Vagina (tissue), 2 donors: ENCODE results near the gene CRELD2.

ENCODE experiments used
- POLR2A ChIP-seq, 2 donors: fragments of 450-650 bp; IDR thresholded peaks; one replicate each; pipeline ENCODE4 v1.6.1; 2017; ENCODE audit warnings: antibody characterized with exemption in 2 of 2, mild to moderate bottlenecking in 2 of 2, moderate library complexity in 2 of 2
- POLR2AphosphoS5 ChIP-seq, 2 donors: sonication (generic); formaldehyde crosslinking; IDR thresholded peaks; one replicate each; pipeline ENCODE4 v1.9.0; 2017; ENCODE audit warnings: antibody characterized with exemption in 2 of 2, mild to moderate bottlenecking in 2 of 2, low read depth in 1 of 2; ENCODE audit not compliant: insufficient read depth in 1 of 2
- TF ChIP-seq, protein P1 (sequence below), 3 experiments: fragments of 450-650 bp in 2 of 3; fragments of 200-600 bp in 1 of 3; sonication (generic) in 1 of 3; IDR thresholded peaks; one replicate each; pipeline ENCODE4 v1.5.1; 2017 to 2019; ENCODE audit warnings: antibody characterized with exemption in 3 of 3, mild to moderate bottlenecking in 2 of 3, moderate library complexity in 2 of 3

DNA sequence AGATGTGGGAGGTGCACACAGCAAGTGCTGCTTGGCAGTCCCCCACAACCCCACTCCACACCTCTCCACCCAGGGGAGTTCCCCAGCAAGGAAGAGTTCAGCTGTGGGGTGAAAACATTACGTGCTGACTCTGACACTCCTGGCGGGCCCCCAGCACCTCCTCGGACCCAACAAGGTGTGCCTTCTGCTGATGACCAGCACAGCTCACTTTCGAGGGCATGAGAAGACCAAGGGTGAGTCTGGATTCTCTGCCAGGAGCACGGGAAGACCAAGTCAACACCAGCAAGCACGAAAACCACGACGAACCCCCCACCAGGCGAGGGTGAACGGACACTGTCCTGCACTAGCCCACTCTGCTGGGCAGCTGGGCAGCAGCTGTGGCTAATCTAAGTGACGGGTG lies 1.6 kb upstream of the CRELD2 start:
- TF ChIP-seq, protein P1, sequence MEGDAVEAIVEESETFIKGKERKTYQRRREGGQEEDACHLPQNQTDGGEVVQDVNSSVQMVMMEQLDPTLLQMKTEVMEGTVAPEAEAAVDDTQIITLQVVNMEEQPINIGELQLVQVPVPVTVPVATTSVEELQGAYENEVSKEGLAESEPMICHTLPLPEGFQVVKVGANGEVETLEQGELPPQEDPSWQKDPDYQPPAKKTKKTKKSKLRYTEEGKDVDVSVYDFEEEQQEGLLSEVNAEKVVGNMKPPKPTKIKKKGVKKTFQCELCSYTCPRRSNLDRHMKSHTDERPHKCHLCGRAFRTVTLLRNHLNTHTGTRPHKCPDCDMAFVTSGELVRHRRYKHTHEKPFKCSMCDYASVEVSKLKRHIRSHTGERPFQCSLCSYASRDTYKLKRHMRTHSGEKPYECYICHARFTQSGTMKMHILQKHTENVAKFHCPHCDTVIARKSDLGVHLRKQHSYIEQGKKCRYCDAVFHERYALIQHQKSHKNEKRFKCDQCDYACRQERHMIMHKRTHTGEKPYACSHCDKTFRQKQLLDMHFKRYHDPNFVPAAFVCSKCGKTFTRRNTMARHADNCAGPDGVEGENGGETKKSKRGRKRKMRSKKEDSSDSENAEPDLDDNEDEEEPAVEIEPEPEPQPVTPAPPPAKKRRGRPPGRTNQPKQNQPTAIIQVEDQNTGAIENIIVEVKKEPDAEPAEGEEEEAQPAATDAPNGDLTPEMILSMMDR (IDR thresholded peaks at IDR 0.05) = no peak
- TF ChIP-seq POLR2A (IDR thresholded peaks at IDR 0.05) (no peak), POLR2AphosphoS5 (IDR thresholded peaks at IDR 0.05; ENCODE audit: insufficient read depth in 1 of 2, low read depth in 1 of 2) (no peak)
